ENCODE measurements around the gene MLF2. TPM values are rescaled to one million over a fixed set of nuclear protein-coding genes. Genes with fewer than 3 reads are reported as not detected.

Gene MLF2
- polyA plus RNA-seq, 1 donor from 2014 or later, result 134 TPM

DNA sequence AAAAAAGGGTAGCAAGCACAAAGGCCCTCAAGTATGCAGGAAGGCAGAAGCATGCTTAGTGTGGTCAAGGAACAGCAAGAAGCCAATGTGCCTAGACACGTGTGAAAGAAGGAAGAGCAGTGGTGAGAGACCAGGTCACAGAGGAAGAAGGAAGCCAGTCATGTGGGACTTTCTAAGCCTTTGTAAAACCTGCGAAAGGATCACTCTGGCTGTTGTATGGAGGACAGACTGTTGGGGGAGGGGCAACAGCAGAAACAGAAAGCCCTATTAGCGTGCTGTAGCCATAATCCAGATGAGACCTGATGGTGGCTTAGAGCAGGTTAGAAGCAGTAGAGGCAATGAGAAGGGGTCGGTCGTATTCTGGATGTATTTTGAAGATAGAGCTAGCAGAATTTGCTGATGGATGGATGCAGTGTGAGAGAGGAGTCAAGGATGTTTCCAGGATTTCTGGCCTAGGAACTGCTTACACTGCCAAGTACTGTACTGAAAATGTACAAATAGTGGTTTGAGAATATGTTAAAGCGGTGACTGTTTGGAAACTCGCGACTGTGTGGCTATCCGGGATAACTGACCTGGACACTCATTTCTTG, 5.7 kb upstream of the MLF2 start:
- Histone ChIP-seq H3K36me3 (ENCODE audit: insufficient read depth, low read length) (no peaks in the 10 kb centered on the region), H3K4me2 (ENCODE audit: low read length) (no peak overlapping the region), H3K27ac (ENCODE audit: low read length) (peak overlapping the region; percentile 8), H2AFZ (ENCODE audit: low read depth, low read length) (no peak overlapping the region), H3K9me2 (ENCODE audit: insufficient read depth, low read length) (no peaks in the 10 kb centered on the region), H3K27me3 (ENCODE audit: insufficient read depth, low read depth, low read length) (no peaks in the 10 kb centered on the region), H3F3A (ENCODE audit: insufficient read depth, low read length, poor library complexity, severe bottlenecking) (peaks cover 1% of the 10 kb centered on the region), H3K9me3 (ENCODE audit: low read length) (no peaks in the 10 kb centered on the region), H3K79me2 (replicated peaks; ENCODE audit: insufficient read depth, low read length) (peaks cover 17% of the 10 kb centered on the region), H3K4me3 (ENCODE audit: low read length) (no peak overlapping the region), H4K20me1 (ENCODE audit: insufficient read depth) (no peaks in the 10 kb centered on the region), H3K9ac (ENCODE audit: low read length) (no peak overlapping the region)
- TF ChIP-seq EP300 (conservative IDR thresholded peaks at IDR 0.05; ENCODE audit: poor library complexity, severe bottlenecking), result no peak
- TF ChIP-seq, protein P1, sequence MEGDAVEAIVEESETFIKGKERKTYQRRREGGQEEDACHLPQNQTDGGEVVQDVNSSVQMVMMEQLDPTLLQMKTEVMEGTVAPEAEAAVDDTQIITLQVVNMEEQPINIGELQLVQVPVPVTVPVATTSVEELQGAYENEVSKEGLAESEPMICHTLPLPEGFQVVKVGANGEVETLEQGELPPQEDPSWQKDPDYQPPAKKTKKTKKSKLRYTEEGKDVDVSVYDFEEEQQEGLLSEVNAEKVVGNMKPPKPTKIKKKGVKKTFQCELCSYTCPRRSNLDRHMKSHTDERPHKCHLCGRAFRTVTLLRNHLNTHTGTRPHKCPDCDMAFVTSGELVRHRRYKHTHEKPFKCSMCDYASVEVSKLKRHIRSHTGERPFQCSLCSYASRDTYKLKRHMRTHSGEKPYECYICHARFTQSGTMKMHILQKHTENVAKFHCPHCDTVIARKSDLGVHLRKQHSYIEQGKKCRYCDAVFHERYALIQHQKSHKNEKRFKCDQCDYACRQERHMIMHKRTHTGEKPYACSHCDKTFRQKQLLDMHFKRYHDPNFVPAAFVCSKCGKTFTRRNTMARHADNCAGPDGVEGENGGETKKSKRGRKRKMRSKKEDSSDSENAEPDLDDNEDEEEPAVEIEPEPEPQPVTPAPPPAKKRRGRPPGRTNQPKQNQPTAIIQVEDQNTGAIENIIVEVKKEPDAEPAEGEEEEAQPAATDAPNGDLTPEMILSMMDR (IDR thresholded peaks at IDR 0.05; ENCODE audit: poor library complexity, severe bottlenecking), result no peak
- TF ChIP-seq, protein P2, sequence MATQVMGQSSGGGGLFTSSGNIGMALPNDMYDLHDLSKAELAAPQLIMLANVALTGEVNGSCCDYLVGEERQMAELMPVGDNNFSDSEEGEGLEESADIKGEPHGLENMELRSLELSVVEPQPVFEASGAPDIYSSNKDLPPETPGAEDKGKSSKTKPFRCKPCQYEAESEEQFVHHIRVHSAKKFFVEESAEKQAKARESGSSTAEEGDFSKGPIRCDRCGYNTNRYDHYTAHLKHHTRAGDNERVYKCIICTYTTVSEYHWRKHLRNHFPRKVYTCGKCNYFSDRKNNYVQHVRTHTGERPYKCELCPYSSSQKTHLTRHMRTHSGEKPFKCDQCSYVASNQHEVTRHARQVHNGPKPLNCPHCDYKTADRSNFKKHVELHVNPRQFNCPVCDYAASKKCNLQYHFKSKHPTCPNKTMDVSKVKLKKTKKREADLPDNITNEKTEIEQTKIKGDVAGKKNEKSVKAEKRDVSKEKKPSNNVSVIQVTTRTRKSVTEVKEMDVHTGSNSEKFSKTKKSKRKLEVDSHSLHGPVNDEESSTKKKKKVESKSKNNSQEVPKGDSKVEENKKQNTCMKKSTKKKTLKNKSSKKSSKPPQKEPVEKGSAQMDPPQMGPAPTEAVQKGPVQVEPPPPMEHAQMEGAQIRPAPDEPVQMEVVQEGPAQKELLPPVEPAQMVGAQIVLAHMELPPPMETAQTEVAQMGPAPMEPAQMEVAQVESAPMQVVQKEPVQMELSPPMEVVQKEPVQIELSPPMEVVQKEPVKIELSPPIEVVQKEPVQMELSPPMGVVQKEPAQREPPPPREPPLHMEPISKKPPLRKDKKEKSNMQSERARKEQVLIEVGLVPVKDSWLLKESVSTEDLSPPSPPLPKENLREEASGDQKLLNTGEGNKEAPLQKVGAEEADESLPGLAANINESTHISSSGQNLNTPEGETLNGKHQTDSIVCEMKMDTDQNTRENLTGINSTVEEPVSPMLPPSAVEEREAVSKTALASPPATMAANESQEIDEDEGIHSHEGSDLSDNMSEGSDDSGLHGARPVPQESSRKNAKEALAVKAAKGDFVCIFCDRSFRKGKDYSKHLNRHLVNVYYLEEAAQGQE (IDR thresholded peaks at IDR 0.05; ENCODE audit: borderline replicate concordance), result no peak
- no peak for TF ChIP-seq MXI1 (conservative IDR thresholded peaks at IDR 0.05; ENCODE audit: poor library complexity, severe bottlenecking)

DNA sequence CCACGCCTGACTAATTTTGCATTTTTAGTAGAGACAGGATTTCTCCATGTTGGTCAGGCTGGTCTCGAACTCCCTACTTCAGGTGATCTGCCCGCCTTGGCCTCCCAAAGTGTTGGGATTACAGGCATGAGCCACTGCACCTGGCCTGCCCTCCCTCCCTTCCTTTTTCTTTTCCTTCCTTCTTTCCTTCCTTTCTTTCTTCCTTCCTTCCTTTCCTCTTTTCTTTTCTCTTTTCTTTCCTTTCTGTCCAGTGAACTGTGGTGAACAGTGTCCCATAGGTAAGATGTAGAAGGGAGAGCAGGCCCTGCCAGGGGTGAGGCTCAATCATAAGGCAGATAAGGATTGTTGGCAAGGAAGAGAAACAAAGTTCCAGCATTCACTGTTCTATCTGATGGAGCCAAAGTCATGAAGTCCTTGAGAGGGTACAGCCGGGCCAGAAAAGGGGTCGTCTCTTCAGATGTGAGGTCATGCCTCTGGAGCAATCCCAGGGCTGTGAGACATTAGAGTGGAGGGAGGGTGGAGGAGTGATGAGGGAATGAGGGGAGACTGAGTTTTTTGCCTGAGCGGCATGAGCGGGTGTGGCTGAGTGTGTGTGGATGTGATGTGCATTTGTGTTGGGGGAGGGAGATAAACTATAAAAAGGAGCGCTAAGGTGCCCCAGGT, 4.2 kb upstream of the MLF2 start:
- H3F3A ChIP-seq (ENCODE audit: insufficient read depth, low read length, poor library complexity, severe bottlenecking), result no peaks in the 10 kb centered on the region
- no peaks in the 10 kb centered on the region for H3K9me2 ChIP-seq (ENCODE audit: insufficient read depth, low read length)
- no peaks in the 10 kb centered on the region for H3K36me3 ChIP-seq (ENCODE audit: insufficient read depth, low read length)
- H3K4me3 ChIP-seq (ENCODE audit: low read length), result no peak overlapping the region
- H3K9ac ChIP-seq (ENCODE audit: low read length), result no peak overlapping the region
- H3K4me2 ChIP-seq (ENCODE audit: low read length), result no peak overlapping the region
- H2AFZ ChIP-seq (ENCODE audit: low read depth, low read length), result no peak overlapping the region
- H4K20me1 ChIP-seq (ENCODE audit: insufficient read depth), result no peaks in the 10 kb centered on the region
- H3K27me3 ChIP-seq (ENCODE audit: insufficient read depth, low read depth, low read length), result no peaks in the 10 kb centered on the region
- TF ChIP-seq, protein P2 (IDR thresholded peaks at IDR 0.05; ENCODE audit: borderline replicate concordance), result no peak
- TF ChIP-seq MXI1 (conservative IDR thresholded peaks at IDR 0.05; ENCODE audit: poor library complexity, severe bottlenecking), result no peak
- TF ChIP-seq, protein P1 (IDR thresholded peaks at IDR 0.05; ENCODE audit: poor library complexity, severe bottlenecking), result no peak
- TF ChIP-seq SMC3 (conservative IDR thresholded peaks at IDR 0.05; ENCODE audit: poor library complexity), result no peak
- TF ChIP-seq EP300 (conservative IDR thresholded peaks at IDR 0.05; ENCODE audit: poor library complexity, severe bottlenecking), result no peak
- TF ChIP-seq RAD21 (conservative IDR thresholded peaks at IDR 0.05), result no peak
- no peak for TF ChIP-seq TAF1 (IDR thresholded peaks at IDR 0.05; ENCODE audit: low read depth)
- no peak for TF ChIP-seq POLR2AphosphoS5 (IDR thresholded peaks at IDR 0.05)
- TF ChIP-seq EZH2 (IDR thresholded peaks at IDR 0.05; ENCODE audit: borderline replicate concordance, insufficient read depth, low read length, poor library complexity, severe bottlenecking), result no peak
- no peak overlapping the region for H3K27ac ChIP-seq (ENCODE audit: low read length)
- H3K9me3 ChIP-seq (ENCODE audit: low read length), result no peaks in the 10 kb centered on the region
- peaks cover 9% of the 10 kb centered on the region for H3K79me2 ChIP-seq (replicated peaks; ENCODE audit: insufficient read depth, low read length)
